K562 (cell line): Measurements from ENCODE around the gene RAB5B. TPM values are rescaled to one million over a fixed set of nuclear protein-coding genes. Genes with fewer than 3 reads are reported as not detected.

Source experiments
- CAMTA2 ChIP-seq: fragments of 250-450 bp; sonication (Bioruptor Pico); conservative IDR thresholded peaks from 2 replicates; pipeline ENCODE4 v1.5.1; 2022
- CREM ChIP-seq: IDR thresholded peaks from 2 replicates; pipeline ENCODE4 v1.6.1; 2014; ENCODE audit warnings: antibody characterized with exemption, low read depth
- EP300 ChIP-seq: IDR thresholded peaks from 2 replicates; pipeline ENCODE4 v1.6.1; 2012; ENCODE audit warnings: low read length, improper control_type of control experiment
- NRF1 ChIP-seq, 2 experiments: fragments of 450-650 bp; IDR thresholded peaks in 1 of 2; conservative IDR thresholded peaks in 1 of 2; 2 replicates each; pipeline ENCODE4 v1.6.1; 2014; ENCODE audit warnings: mild to moderate bottlenecking in 2 of 2
- PHF21A ChIP-seq: fragments of 450-650 bp; IDR thresholded peaks from 2 replicates; pipeline ENCODE4 v1.6.1; 2017; ENCODE audit warnings: low read depth, borderline replicate concordance
- POLR2AphosphoS5 ChIP-seq: IDR thresholded peaks from 2 replicates; pipeline ENCODE4 v1.6.1; 2011; ENCODE audit warnings: mild to moderate bottlenecking, low read depth, low read length, moderate library complexity; ENCODE audit not compliant: control insufficient read depth, insufficient read depth
- POLR2H ChIP-seq: IDR thresholded peaks from 2 replicates; pipeline ENCODE4 v1.6.1; 2016; ENCODE audit warnings: missing genetic modification characterization, low read depth, mild to moderate bottlenecking, control low read depth, missing compliant biosample characterization, moderate library complexity
- POLR3A ChIP-seq: IDR thresholded peaks from 2 replicates; pipeline ENCODE4 v1.6.1; 2011; ENCODE audit warnings: borderline replicate concordance, mild to moderate bottlenecking, moderate library complexity; ENCODE audit not compliant: insufficient read length, insufficient read depth; ENCODE audit errors: extremely low read depth
- STAT5A ChIP-seq: IDR thresholded peaks from 2 replicates; pipeline ENCODE4 v1.6.1; 2012; ENCODE audit warnings: low read length, inconsistent platforms, borderline replicate concordance
- ZFP30 ChIP-seq: fragments of 250-450 bp; sonication (Bioruptor Pico); IDR thresholded peaks from 2 replicates; pipeline ENCODE4 v1.8.0; 2022; ENCODE audit warnings: moderate library complexity, mild to moderate bottlenecking, inconsistent platforms, borderline replicate concordance
- ZNF175 ChIP-seq: fragments of 200-800 bp; sonication (Bioruptor generic); IDR thresholded peaks from 2 replicates; pipeline ENCODE4 v1.6.1; 2016; ENCODE audit warnings: low read depth, mild to moderate bottlenecking, missing genetic modification characterization, missing compliant biosample characterization
- ZNF717 ChIP-seq: fragments of 250-450 bp; sonication (Bioruptor Pico); IDR thresholded peaks from 2 replicates; pipeline ENCODE4 v1.5.0; 2021
- polyA plus RNA-seq, 8 experiments: library from polyadenylated mRNA; depleted of rRNA in 4 of 8; stranded (reverse) in 5 of 8; unstranded in 3 of 8; fragments of >200 nt; fragmentation: Nextera tagmentation in 2 of 8; fragmentation: Illumina TruSeq in 1 of 8; extraction: Ambion mirVana in 2 of 8; extraction: Trizol in 1 of 8; gene quantifications; 2 replicates each; pipeline versions ENCODE4 v1.2.1 to v1.2.3, GENCODE V29; 2011 to 2014; ENCODE audit warnings: inconsistent platforms in 1 of 8, missing spikeins in 1 of 8
- total RNA-seq, 7 experiments: library from RNA; depleted of rRNA in 6 of 7; stranded (reverse); fragments of >200 nt in 6 of 7; fragmentation: Illumina TruSeq in 2 of 7; extraction: Trizol in 2 of 7; gene quantifications; 2 replicates each; pipeline versions ENCODE4 v1.2.1 to v1.2.3, GENCODE V29; 2011 to 2021; ENCODE audit warnings: low replicate concordance in 1 of 7
- TF ChIP-seq, protein P1 (sequence below), 2 experiments: fragments of 450-650 bp; conservative IDR thresholded peaks; 2 replicates each; pipeline ENCODE4 v1.6.1; 2017; ENCODE audit warnings: mild to moderate bottlenecking in 2 of 2, moderate library complexity in 2 of 2
- TF ChIP-seq, protein P2 (sequence below): fragments of 200-600 bp; sonication (generic); IDR thresholded peaks from one replicate; pipeline ENCODE4 v1.6.1; 2012; ENCODE audit warnings: mild to moderate bottlenecking, low read depth, low read length, inconsistent platforms

Gene RAB5B
- total and polyA plus RNA-seq, 9 of the 15 experiments (the other 6 are each of a cell fraction or from before 2014, with no cell fraction given), result 6.8 to 73.8 (median 25.2) TPM

DNA sequence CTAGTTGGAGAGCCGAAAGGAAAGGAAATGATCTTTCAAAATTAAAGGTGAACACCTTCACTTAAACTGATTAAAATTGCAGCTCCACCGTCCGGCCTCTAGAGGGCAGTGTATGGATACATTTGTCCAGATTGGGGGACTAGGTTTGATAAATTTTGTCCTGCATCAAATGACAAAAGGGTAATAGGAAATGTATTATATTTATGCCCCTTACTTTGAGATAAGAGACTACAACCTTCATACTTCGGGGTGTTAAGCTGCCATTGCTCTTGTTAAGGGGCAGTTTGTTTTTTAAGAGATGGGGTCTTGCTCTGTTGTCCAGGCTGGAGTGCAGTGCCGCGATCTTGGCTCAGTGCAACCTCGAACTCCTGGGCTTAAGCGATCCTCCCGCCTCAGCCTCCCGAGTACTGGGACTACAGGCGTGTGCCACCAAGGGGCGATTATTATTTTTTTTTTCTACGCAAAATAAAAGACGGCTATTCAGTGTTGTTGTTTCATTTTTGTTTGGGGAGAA, 22.4 kb downstream of the RAB5B start (continued):
- TF ChIP-seq, protein P1, sequence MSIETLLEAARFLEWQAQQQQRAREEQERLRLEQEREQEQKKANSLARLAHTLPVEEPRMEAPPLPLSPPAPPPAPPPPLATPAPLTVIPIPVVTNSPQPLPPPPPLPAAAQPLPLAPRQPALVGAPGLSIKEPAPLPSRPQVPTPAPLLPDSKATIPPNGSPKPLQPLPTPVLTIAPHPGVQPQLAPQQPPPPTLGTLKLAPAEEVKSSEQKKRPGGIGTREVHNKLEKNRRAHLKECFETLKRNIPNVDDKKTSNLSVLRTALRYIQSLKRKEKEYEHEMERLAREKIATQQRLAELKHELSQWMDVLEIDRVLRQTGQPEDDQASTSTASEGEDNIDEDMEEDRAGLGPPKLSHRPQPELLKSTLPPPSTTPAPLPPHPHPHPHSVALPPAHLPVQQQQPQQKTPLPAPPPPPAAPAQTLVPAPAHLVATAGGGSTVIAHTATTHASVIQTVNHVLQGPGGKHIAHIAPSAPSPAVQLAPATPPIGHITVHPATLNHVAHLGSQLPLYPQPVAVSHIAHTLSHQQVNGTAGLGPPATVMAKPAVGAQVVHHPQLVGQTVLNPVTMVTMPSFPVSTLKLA (conservative IDR thresholded peaks at IDR 0.05), result no peak
- TF ChIP-seq EP300 (no peak), CREM (no peak), ZFP30 (CRISPR knock-in tag) (no peak), ZNF175 (CRISPR knock-in tag) (no peak), POLR3A (no peak), PHF21A (no peak), CAMTA2 (CRISPR knock-in tag) (no peak), STAT5A (no peak), POLR2AphosphoS5 (no peak), NRF1 (conservative IDR thresholded peaks at IDR 0.05 in 1 of 2, IDR thresholded peaks at IDR 0.05 in 1 of 2) (no peak), POLR2H (tag) (no peak), ZNF717 (CRISPR knock-in tag) (no peak)
- TF ChIP-seq, protein P2, sequence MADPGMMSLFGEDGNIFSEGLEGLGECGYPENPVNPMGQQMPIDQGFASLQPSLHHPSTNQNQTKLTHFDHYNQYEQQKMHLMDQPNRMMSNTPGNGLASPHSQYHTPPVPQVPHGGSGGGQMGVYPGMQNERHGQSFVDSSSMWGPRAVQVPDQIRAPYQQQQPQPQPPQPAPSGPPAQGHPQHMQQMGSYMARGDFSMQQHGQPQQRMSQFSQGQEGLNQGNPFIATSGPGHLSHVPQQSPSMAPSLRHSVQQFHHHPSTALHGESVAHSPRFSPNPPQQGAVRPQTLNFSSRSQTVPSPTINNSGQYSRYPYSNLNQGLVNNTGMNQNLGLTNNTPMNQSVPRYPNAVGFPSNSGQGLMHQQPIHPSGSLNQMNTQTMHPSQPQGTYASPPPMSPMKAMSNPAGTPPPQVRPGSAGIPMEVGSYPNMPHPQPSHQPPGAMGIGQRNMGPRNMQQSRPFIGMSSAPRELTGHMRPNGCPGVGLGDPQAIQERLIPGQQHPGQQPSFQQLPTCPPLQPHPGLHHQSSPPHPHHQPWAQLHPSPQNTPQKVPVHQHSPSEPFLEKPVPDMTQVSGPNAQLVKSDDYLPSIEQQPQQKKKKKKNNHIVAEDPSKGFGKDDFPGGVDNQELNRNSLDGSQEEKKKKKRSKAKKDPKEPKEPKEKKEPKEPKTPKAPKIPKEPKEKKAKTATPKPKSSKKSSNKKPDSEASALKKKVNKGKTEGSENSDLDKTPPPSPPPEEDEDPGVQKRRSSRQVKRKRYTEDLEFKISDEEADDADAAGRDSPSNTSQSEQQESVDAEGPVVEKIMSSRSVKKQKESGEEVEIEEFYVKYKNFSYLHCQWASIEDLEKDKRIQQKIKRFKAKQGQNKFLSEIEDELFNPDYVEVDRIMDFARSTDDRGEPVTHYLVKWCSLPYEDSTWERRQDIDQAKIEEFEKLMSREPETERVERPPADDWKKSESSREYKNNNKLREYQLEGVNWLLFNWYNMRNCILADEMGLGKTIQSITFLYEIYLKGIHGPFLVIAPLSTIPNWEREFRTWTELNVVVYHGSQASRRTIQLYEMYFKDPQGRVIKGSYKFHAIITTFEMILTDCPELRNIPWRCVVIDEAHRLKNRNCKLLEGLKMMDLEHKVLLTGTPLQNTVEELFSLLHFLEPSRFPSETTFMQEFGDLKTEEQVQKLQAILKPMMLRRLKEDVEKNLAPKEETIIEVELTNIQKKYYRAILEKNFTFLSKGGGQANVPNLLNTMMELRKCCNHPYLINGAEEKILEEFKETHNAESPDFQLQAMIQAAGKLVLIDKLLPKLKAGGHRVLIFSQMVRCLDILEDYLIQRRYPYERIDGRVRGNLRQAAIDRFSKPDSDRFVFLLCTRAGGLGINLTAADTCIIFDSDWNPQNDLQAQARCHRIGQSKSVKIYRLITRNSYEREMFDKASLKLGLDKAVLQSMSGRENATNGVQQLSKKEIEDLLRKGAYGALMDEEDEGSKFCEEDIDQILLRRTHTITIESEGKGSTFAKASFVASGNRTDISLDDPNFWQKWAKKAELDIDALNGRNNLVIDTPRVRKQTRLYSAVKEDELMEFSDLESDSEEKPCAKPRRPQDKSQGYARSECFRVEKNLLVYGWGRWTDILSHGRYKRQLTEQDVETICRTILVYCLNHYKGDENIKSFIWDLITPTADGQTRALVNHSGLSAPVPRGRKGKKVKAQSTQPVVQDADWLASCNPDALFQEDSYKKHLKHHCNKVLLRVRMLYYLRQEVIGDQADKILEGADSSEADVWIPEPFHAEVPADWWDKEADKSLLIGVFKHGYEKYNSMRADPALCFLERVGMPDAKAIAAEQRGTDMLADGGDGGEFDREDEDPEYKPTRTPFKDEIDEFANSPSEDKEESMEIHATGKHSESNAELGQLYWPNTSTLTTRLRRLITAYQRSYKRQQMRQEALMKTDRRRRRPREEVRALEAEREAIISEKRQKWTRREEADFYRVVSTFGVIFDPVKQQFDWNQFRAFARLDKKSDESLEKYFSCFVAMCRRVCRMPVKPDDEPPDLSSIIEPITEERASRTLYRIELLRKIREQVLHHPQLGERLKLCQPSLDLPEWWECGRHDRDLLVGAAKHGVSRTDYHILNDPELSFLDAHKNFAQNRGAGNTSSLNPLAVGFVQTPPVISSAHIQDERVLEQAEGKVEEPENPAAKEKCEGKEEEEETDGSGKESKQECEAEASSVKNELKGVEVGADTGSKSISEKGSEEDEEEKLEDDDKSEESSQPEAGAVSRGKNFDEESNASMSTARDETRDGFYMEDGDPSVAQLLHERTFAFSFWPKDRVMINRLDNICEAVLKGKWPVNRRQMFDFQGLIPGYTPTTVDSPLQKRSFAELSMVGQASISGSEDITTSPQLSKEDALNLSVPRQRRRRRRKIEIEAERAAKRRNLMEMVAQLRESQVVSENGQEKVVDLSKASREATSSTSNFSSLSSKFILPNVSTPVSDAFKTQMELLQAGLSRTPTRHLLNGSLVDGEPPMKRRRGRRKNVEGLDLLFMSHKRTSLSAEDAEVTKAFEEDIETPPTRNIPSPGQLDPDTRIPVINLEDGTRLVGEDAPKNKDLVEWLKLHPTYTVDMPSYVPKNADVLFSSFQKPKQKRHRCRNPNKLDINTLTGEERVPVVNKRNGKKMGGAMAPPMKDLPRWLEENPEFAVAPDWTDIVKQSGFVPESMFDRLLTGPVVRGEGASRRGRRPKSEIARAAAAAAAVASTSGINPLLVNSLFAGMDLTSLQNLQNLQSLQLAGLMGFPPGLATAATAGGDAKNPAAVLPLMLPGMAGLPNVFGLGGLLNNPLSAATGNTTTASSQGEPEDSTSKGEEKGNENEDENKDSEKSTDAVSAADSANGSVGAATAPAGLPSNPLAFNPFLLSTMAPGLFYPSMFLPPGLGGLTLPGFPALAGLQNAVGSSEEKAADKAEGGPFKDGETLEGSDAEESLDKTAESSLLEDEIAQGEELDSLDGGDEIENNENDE, result no peak
